ENCODE measurements around the gene ADARB1.
"Not testable (repeated sequence)": the region's sequence is repeated elsewhere in the genome, so short reads cannot be mapped to it uniquely, and the experiment has no call there.

ADARB1 gene

GRCh38 chr21:45119812-45120211 is 45.4 kb downstream of the ADARB1 start:
- no peak for DNase-seq

- DNase-seq: no peak
Measured at GRCh38 chr21:45120975-45121374, 46.6 kb downstream of the ADARB1 start.

- DNase-seq: no peak
Measured at GRCh38 chr21:45122030-45122429, 47.6 kb downstream of the ADARB1 start.

GRCh38 chr21:45122432-45123132 is 48.2 kb downstream of the ADARB1 start:
- no peak for DNase-seq

GRCh38 chr21:45123440-45123839 is 49.1 kb downstream of the ADARB1 start:
- no peak for DNase-seq

GRCh38 chr21:45124596-45124995 is 50.2 kb downstream of the ADARB1 start:
- no peak for DNase-seq

GRCh38 chr21:45125357-45125756 is 51.0 kb downstream of the ADARB1 start:
- no peak for DNase-seq

GRCh38 chr21:45126204-45126626 is 51.8 kb downstream of the ADARB1 start:
- peak; percentile 37 for DNase-seq

- no peak for DNase-seq
Measured at GRCh38 chr21:45126983-45127382, 52.6 kb downstream of the ADARB1 start.

GRCh38 chr21:45127937-45128336 is 53.6 kb downstream of the ADARB1 start:
- DNase-seq: no peak

- DNase-seq: no peak
Measured at GRCh38 chr21:45128613-45129188, 54.3 kb downstream of the ADARB1 start.

GRCh38 chr21:45129189-45129923 is 55.0 kb downstream of the ADARB1 start:
- no peak for DNase-seq

- DNase-seq: no peak
Measured at GRCh38 chr21:45130324-45130774, 56.0 kb downstream of the ADARB1 start.

- DNase-seq: no peak
Measured at GRCh38 chr21:45131537-45131999, 57.2 kb downstream of the ADARB1 start.

GRCh38 chr21:45132841-45133573 is 58.6 kb downstream of the ADARB1 start:
- no peak for DNase-seq

- not testable (repeated sequence) for DNase-seq
Measured at GRCh38 chr21:45133574-45134278, 59.3 kb downstream of the ADARB1 start.

- DNase-seq: no peak
Measured at GRCh38 chr21:45134279-45135076, 60.1 kb downstream of the ADARB1 start.

- no peak for DNase-seq
Measured at GRCh38 chr21:45135122-45135521, 60.7 kb downstream of the ADARB1 start.

- DNase-seq: no peak
Measured at GRCh38 chr21:45135868-45136267, 61.5 kb downstream of the ADARB1 start.

GRCh38 chr21:45136500-45136899 is 62.1 kb downstream of the ADARB1 start:
- no peak for DNase-seq

- peak; percentile 54 for DNase-seq
Measured at GRCh38 chr21:45136927-45137611, 62.7 kb downstream of the ADARB1 start.
